Peyer's patch (tissue), 4 donors: ENCODE results near the gene TNFRSF18.

ENCODE experiments used
- CTCF ChIP-seq, 6 experiments: fragments of 450-650 bp in 4 of 6; fragments of 200-600 bp in 2 of 6; sonication (generic) in 1 of 6; IDR thresholded peaks; one replicate each; pipeline ENCODE4 v1.5.1; 2017 to 2019; ENCODE audit warnings: antibody characterized with exemption in 6 of 6, mild to moderate bottlenecking in 3 of 6, moderate library complexity in 1 of 6
- POLR2A ChIP-seq, 2 donors: fragments of 450-650 bp; IDR thresholded peaks; one replicate each; pipeline ENCODE4 v1.5.1; 2017; ENCODE audit warnings: antibody characterized with exemption in 2 of 2, mild to moderate bottlenecking in 2 of 2, moderate library complexity in 2 of 2

DNA sequence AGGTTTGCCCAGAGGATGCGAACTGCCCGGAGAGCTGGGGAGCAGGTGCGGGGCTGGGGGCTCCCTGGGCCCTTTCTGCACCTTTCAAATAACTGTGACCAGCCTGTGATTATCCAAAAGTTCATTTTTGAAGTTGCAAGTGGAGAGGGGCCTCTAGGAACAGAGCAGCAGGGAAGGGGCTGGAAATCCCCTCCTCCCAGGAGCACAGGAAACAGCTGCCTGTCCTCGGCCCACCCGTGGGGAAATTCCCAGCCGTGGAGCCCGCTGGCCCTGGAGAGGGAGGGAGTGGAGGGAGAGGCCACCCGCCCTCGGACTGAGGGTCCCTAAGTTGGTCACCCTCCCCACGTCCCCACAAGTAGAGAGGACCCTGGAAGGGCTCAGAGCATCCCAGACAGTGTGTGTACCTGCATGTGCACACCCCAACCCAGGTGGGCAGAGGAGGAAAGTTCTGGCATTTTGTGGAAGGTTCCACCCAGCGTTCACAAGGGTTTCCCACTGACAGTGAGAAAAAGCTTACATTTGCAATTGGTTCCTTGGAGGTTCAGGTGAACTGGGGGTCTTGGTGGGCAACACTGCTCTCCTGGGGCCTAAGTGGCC is 8.8 kb upstream of the TNFRSF18 start:
- no peak for TF ChIP-seq CTCF (IDR thresholded peaks at IDR 0.05)
- TF ChIP-seq POLR2A (IDR thresholded peaks at IDR 0.05), result no peak
